Urinary bladder (tissue), 2 donors: Measurements from ENCODE around the gene OR5M10. TPM values are rescaled to one million over a fixed set of nuclear protein-coding genes. Genes with fewer than 3 reads are reported as not detected.

ENCODE experiments used
- polyA plus RNA-seq: library from polyadenylated mRNA; stranded (reverse); fragments of 200-250 nt; gene quantifications from one replicate; pipeline ENCODE4 v1.2.3, GENCODE V29; 2013
- total RNA-seq: library from RNA; depleted of rRNA; stranded (reverse); fragments of >200 nt; gene quantifications from one replicate; pipeline ENCODE4 v1.2.3, GENCODE V29; 2014
- donor health status: healthy.

Gene OR5M10
- total and polyA plus RNA-seq, 2 donors, result not detected

Other genes starting within 250 kb of the OR5M10 start
- gene OR8K1, start 231.7 kb downstream of the OR5M10 start, total RNA-seq, result not detected
- not detected for gene OR8K1, start 231.7 kb downstream of the OR5M10 start, polyA plus RNA-seq
- gene OR8J1, start 223.4 kb downstream of the OR5M10 start, total RNA-seq, result not detected
- not detected for gene OR8J1, start 223.4 kb downstream of the OR5M10 start, polyA plus RNA-seq
- not detected for gene OR8U1, start 202.1 kb downstream of the OR5M10 start, total RNA-seq
- gene OR8U1, start 202.1 kb downstream of the OR5M10 start, polyA plus RNA-seq, result not detected
- gene OR5AL1, start 165.0 kb downstream of the OR5M10 start, total RNA-seq, result not detected
- not detected for gene OR5AL1, start 165.0 kb downstream of the OR5M10 start, polyA plus RNA-seq
- not detected for gene OR5M3, start 104.4 kb downstream of the OR5M10 start, total RNA-seq
- not detected for gene OR5M3, start 104.4 kb downstream of the OR5M10 start, polyA plus RNA-seq
- not detected for gene OR5M8, start 86.4 kb downstream of the OR5M10 start, total RNA-seq
- not detected for gene OR5M8, start 86.4 kb downstream of the OR5M10 start, polyA plus RNA-seq
- gene OR5M11, start 34.5 kb downstream of the OR5M10 start, total RNA-seq, result not detected
- not detected for gene OR5M11, start 34.5 kb downstream of the OR5M10 start, polyA plus RNA-seq
- not detected for gene OR5M1, start 37.2 kb upstream of the OR5M10 start, total RNA-seq
- not detected for gene OR5M1, start 37.2 kb upstream of the OR5M10 start, polyA plus RNA-seq
- gene OR5AP2, start 64.7 kb upstream of the OR5M10 start, total RNA-seq, result not detected
- not detected for gene OR5AP2, start 64.7 kb upstream of the OR5M10 start, polyA plus RNA-seq
- gene OR5AR1, start 86.0 kb upstream of the OR5M10 start, total RNA-seq, result not detected
- not detected for gene OR5AR1, start 86.0 kb upstream of the OR5M10 start, polyA plus RNA-seq
- not detected for gene OR9G1, start 121.4 kb upstream of the OR5M10 start, total RNA-seq
- not detected for gene OR9G1, start 121.4 kb upstream of the OR5M10 start, polyA plus RNA-seq
- gene OR9G4, start 171.0 kb upstream of the OR5M10 start, total RNA-seq, result not detected
- not detected for gene OR9G4, start 171.0 kb upstream of the OR5M10 start, polyA plus RNA-seq